Prostate gland (tissue), 2 donors: ENCODE measurements around the gene TIMM17A.

Experiments
- CTCF ChIP-seq, 4 experiments: fragments of 200-600 bp in 2 of 4; fragments of 450-650 bp in 2 of 4; sonication (generic) in 2 of 4; IDR thresholded peaks; 1 replicate in 3 of 4; 2 replicates in 1 of 4; pipeline ENCODE4 v1.5.1; 2016 to 2019; ENCODE audit warnings: antibody characterized with exemption in 4 of 4, mild to moderate bottlenecking in 2 of 4, moderate library complexity in 2 of 4
- POLR2AphosphoS5 ChIP-seq: sonication (generic); formaldehyde crosslinking; IDR thresholded peaks from one replicate; pipeline ENCODE4 v1.6.1; 2017; ENCODE audit warnings: antibody characterized with exemption

DNA sequence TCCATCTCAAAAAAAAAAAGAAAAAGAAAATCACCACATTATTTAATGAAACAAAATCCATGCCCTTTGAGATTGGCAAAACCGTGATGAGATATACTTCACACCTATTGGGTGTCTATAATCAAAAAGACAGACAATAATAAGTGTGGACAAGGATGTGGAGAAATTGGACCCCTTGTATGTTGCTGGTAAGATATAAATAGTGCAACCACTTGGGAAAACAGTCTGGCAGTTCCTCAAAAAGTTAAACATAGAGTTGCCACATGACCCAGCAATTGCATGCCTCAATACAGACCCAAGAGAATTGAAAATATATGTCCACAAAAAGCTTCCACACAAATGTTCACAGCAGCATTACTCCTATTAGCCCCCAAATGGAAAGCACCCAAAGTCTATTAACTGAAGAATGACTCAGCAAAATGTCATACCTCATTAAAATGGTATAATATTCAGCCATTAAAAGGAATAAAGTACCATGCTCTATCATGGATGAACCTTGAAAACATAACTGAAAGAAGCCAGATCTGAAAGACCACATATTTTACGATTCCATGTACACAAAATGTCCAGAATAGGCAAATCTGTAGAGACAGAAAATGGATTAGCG is 33.2 kb upstream of the TIMM17A start:
- TF ChIP-seq CTCF (IDR thresholded peaks at IDR 0.05) = no peak
- no peak for TF ChIP-seq POLR2AphosphoS5
